Stimulated activated CD4-positive, alpha-beta T cell treated with anti-CD3 and anti-CD28 coated beads, TNF-alpha, amount 100 ng/mL, for 48 hours (primary cell): Measurements from ENCODE around the gene CITED2.
"Not testable (repeated sequence)": the region's sequence is repeated elsewhere in the genome, so short reads cannot be mapped to it uniquely, and the experiment has no call there.

Experiments used
- DNase-seq, 3 donors: peaks; one replicate each; pipeline ENCODE4 v3.0.0-alpha.2; 2020; ENCODE audit warnings: low read depth in 3 of 3

CITED2 gene

DNA sequence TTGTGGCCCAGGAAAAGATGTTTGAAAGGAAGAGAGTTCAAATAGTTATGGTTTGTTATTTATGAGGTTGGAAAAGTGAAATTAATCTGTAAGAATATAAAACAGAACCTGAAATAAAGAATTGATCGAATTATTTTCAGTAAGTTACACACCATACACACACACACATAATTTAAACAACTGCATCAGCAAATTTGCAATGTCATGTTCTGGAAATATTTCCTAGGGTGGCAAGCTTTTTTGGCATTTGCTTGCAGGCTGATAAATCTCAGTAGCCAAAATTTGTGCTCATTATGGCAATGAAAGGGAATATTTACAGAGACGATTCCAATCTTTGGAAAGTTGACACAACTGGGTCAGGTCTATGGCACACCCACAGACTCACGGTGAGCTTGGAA lies 9.5 kb downstream of the CITED2 start:
- no peak for DNase-seq

DNA sequence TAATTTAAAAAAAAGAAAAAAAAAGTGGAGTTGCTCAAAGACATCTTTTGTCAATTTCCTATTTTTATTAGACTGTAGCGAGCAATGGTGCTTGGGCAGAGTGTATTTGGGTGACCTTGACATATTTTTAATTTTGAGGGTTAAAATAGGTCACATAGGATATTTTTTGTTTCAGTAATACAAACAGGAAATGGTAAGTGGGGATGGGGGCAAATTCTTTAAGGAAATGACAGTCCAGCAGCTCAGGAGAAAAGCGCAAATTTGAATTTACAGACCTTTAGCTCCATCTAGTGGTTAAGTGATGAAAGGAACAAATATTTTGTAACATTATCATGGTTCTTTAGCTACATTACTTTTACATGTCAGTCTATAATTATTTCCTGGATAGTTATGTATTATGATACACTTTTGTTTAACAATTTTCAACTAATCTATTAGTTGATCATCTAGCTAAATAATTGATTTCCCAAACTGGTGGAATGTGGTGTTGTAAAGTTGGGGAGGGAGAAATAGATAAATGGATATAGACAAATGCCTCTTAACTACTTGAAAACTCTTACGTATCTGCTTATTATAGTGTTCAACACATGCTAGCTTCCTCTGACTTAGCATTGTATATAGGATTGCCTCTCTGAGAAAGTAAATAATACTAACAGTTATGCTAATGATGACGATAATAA lies 10.0 kb downstream of the CITED2 start:
- DNase-seq: no peak

DNA sequence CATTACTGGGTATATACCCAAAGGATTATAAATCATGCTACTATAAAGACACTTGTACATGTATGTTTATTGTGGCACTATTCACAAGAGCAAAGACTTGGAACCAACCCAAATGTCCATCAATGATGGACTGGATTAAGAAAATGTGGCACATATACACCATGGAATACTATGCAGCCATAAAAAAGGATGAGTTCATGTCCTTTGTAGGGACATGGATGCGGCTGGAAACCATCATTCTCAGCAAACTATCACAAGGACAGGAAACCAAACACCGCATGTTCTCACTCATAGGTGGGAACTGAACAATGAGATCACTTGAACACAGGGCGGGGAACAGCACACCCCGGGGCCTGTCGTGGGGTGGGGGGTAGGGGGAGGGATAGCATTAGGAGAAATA lies 10.7 kb downstream of the CITED2 start:
- not testable (repeated sequence) for DNase-seq

GRCh38 chr6:139363123-139363522 lies 11.3 kb downstream of the CITED2 start:
- not testable (repeated sequence) for DNase-seq

DNA sequence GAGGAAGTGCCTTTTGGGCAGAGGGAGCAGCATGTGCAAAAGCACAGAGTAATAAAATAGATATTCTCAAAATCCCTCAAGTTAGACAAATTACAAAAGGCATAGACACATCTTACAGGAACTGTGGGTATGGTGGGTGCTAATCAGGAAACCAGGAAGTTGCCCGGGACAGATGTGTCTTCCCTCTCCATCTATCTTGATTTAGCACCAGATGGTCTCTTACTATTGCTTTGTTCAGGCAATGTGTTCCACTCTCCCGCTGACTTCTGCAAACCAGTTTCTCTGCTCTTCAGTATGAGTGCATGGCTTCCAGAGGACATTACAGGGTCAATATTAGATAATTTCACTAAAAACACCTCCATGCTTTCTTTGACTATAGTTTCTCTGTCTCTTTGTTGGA lies 13.2 kb downstream of the CITED2 start:
- no peak for DNase-seq

- no peak for DNase-seq
Observed at GRCh38 chr6:139356924-139357323, 17.5 kb downstream of the CITED2 start.

- DNase-seq: no peak
Observed at GRCh38 chr6:139355777-139356445, 18.5 kb downstream of the CITED2 start.

GRCh38 chr6:139355172-139355571 lies 19.3 kb downstream of the CITED2 start:
- DNase-seq: no peak

- DNase-seq: no peak
Observed at GRCh38 chr6:139354189-139354588, 20.3 kb downstream of the CITED2 start.

GRCh38 chr6:139349464-139350020 lies 24.9 kb downstream of the CITED2 start:
- DNase-seq: no peak

- DNase-seq: no peak
Observed at GRCh38 chr6:139346392-139346791, 28.1 kb downstream of the CITED2 start.

DNA sequence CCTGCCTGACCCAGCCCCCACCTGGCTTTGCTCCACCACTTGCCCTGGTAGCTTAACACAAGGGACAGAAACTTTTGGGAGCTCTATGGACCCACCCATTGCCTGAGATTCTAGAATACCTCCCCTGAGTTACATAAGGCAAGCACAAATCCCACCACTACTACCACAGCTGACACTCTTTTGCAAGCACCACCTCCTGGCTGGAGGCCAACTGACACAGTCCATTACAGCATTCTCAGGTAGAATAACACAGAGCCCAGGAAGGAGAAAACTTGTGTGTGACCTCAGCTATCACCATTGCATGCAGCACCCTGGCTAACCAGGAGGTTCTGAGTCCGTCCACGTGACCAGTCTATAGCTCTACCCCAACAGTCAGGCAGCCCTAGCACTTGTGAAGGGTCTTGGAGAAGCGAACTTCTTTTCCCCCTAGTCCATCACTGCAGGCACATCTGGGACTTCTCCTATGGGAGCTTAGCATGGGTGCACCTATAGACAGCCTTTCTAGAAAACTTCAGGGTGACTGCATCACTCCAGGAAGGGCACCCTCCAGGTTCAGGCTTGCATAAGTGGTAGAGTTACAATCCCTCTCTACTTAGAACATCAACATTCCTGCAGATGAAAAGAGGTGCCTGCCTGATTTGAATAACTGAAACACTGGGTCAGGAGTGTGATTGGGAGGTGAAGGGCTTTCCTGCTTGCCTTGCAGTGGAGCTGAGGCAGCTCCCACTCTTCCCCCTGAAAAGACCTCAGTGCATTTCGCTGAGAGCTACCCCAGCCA lies 30.1 kb downstream of the CITED2 start:
- DNase-seq: no peak

DNA sequence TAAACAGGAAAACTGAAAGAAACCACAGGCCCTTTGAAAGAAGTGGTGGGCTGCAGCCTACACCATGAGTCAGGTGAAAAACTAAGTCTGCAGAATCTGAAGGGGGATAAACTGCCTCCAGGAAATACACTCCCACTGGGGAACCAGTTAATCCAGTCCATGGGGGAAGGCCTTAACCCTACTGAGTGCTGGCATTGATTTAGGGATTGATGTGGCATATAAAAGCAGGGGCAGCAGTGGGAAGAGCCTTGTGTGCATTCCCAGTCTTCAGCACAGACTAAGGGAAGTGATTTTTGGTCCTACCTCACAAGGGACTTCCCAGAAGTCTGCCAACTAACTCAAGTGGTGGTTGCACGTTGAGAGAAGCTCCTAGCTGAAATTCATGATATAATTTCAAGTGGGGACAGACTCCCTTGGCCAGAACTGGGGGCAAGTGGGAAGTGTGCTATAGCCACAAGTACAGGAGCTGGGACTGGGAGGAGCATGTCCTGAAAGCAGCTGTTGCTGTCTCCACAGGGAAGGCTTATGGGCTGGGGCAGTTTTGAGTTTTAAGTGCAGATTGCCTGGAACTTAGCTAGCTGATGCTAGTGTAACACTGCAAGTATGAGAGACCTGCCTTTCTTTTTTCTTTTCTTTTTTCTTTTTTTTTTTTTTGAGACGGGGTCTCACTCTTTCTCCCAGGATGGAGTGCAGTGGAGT lies 31.2 kb downstream of the CITED2 start:
- DNase-seq: no peak

DNA sequence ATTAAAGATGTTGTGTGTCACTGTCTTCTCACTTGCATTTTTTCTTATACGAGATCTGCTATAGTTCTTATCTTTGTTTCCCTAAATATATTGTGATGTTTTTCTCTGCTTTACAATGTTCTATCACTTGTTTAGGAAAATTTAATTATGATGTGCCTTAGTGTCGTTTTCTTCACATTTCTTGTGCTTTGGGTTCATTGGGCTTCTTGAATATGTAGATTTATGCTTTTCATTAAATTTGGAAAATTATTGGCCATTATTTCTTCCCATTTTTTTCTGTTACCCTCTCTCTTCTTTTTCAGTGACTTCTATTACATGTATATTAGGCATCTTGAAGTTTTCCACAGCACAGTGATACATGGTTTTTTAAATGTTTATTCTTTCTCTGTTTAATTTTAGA lies 33.4 kb downstream of the CITED2 start:
- DNase-seq: no peak

- no peak for DNase-seq
Observed at GRCh38 chr6:139338795-139339194, 35.7 kb downstream of the CITED2 start.

DNA sequence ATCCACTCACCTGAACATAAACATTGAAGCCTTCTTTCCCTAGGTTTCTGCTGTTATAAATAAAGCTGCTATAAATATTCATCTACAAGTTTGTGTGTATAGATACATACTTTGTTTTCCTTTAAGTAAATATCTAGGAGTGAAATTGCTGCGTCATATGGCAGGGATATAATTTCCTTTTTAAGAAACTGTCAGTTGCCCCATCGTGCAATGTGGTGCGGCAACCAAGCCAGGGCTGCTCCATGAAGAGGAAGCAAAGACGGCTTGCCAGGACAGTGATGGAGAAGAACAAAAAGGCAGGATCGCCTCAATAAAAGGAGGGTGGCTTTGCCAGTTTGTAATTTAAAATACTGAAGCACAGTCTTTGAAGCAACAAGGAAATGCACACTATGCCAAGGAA lies 36.6 kb downstream of the CITED2 start:
- DNase-seq: no peak

DNA sequence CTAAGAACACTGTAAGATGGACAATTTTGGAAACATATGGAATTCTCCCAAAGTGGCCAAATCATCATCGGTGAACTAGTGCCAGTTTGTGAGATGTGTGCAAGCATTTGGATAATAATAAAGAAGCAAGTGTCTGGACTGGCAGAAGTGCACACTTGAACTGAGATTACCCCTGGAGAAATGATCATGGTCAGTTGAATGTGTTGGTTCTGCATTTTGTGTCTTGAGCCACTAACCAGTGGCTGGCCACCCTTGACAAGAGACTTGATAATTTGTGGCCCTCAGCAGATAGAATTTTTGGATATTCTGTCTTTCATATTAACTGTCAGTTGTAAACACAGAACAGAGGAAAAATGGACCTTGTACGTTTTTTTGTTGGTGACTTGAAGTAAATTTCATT lies 37.4 kb downstream of the CITED2 start:
- DNase-seq: no peak

DNA sequence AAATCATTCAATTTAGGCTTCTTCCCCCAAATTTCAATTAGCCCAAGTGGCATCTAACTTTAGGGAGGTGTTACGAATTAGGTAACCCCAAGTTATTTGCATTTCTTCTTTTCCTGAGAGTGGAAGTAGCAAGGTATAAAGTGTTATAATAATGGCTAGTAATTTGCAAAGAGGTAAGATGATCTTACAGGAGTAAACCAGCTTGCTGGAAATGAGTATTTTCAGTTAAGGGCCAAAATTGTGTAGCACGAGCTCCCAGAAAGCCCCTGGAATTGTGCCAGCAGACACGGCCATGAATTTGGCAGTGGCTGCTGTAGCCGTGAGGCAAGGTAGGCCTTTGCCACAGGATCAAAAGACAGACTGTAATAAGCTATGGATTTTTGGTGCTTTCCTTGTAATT lies 38.0 kb downstream of the CITED2 start:
- no peak for DNase-seq

DNA sequence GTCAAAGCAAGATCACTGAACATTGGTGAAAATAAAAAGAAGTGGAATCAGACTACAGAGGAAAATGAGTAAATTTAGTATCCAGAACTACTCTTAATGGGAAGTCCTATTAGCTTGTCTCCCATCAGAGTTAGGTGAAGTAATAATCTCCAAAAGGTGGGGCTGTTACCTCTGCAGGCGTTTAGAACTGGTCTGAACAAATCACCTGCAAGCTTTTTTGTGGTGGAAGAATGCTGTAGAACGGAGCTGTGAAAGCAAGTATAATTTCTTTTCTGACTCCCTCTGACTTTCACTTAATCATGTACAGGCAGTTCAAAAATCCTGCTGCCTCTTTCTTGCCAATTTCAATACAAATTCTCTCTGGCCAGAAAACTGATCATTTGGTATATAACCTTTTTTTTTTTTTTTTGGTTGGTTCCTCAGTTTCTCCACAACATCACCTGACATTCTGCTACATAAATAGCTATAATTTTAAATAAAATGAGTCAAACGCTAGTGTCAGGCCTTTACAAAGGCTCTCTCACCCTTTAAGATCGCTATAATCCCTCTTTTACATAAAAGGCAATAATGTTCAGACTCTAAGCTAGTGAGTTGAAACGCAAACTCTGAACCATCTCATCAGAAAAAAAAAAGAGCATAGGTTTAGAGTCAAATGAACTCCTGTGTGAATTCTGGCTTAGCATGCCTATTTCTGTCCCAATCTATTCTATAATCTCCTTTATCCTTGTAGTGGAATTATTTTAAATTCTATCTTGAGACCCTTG lies 38.8 kb downstream of the CITED2 start:
- DNase-seq: no peak

- no peak for DNase-seq
Observed at GRCh38 chr6:139334806-139335446, 39.5 kb downstream of the CITED2 start.
